ENCODE results near the gene CCNJL.
A peak's percentile ranks its signal among the peaks of the same experiment; 100 is the strongest.

Gene CCNJL

DNA sequence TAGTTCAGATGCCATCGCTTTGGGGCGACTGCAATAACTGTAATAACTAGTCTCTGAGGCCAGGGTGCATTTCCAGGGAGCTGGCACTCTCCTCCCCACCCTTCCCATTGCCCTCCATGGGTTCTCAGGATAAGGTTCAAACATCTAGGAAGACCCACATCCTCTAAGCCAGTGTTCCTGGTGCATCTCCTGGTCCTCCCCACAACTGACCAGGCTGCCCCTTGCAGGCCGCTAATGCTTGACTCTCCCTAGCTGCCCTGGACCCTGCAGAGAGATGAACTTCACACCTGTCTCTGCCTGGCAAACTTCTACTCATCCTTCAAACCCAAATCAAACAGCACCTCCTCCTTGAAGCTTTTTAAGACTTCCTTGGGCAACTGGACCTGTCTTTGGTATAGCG, 15.9 kb downstream of the CCNJL start:
- H3K4me1 ChIP-seq (ENCODE audit: control insufficient read depth, low read depth, low read length): peaks cover 11% of the 10 kb centered on the region
- H4K5ac ChIP-seq (ENCODE audit: low read length): no peak overlapping the region
- no peak overlapping the region for H3K4me2 ChIP-seq (ENCODE audit: low read length)
- no peak overlapping the region for H4K8ac ChIP-seq (ENCODE audit: low read depth, low read length)
- H3K36me3 ChIP-seq (ENCODE audit: control insufficient read depth, insufficient read depth, low read length): no peaks in the 10 kb centered on the region
- H3K56ac ChIP-seq (ENCODE audit: low read length): no peak overlapping the region
- peak overlapping the region; percentile 24 for H3K23ac ChIP-seq (ENCODE audit: low read length)
- no peaks in the 10 kb centered on the region for H3K27me3 ChIP-seq (ENCODE audit: insufficient read depth, low read length, poor library complexity)
- peaks cover 14% of the 10 kb centered on the region for H3K79me2 ChIP-seq (ENCODE audit: control insufficient read depth, insufficient read depth, low read length)
- no peak overlapping the region for H3K27ac ChIP-seq (ENCODE audit: low read depth, low read length)
- no peak overlapping the region for H2AK5ac ChIP-seq (ENCODE audit: low read length)
- no CpG with 5 or more reads among the region's 4 CpGs for WGBS (ENCODE audit: extremely low coverage, insufficient coverage, low lambda C conversion rate)
- DNase-seq: no peak
- no peak overlapping the region for H3K9ac ChIP-seq (ENCODE audit: low read length)
- H3K18ac ChIP-seq (ENCODE audit: low read length): no peak overlapping the region
- H3K4ac ChIP-seq (ENCODE audit: low read depth, low read length): no peak overlapping the region
- H2BK5ac ChIP-seq (ENCODE audit: low read length): no peak overlapping the region
- H2BK15ac ChIP-seq (replicated peaks; ENCODE audit: low read depth): no peak overlapping the region
- peaks cover 14% of the 10 kb centered on the region for H3K79me1 ChIP-seq (ENCODE audit: low read length)
- H3K4me3 ChIP-seq (ENCODE audit: low read length): no peak overlapping the region
- no peak overlapping the region for H2BK120ac ChIP-seq (ENCODE audit: low read depth, low read length)

DNA sequence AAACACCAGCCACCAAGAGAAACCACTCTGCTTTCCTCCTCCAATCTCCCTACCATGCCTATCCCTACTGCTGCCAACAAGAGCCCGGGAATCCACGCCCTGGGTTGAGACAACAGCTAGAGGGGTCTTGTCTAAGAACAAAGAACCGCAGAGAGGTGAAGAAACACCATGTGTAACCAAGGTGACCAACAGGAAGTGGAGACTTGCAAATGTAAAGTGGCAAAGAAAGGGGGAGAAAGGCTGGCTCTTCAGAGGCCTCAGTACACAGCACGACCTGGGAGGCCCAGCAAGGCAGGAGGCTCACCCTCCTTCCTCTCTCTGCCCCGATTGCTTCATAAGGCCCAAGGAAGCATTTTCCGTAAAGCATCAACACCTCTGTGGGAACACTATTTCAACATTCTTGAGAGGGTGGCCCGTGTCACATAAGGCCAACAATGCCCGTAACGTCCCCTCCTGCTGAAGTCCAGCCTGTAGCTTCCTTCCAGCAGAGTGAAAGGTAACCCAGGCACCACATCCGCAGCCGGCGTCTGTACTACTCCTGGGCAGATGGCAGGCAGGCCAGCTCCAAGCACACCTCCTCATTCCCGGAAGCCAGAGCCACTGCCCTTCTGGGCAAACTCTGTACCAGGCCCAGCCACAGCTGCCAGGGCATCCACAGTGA, 18.3 kb downstream of the CCNJL start:
- Histone ChIP-seq H3K4me2 (ENCODE audit: low read length) (no peak overlapping the region), H3K27ac (ENCODE audit: low read depth, low read length) (peak overlapping the region; percentile 38), H2BK5ac (ENCODE audit: low read length) (no peak overlapping the region), H3K56ac (ENCODE audit: low read length) (peak overlapping the region; percentile 56), H3K4me1 (ENCODE audit: control insufficient read depth, low read depth, low read length) (peaks cover 18% of the 10 kb centered on the region), H3K27me3 (ENCODE audit: insufficient read depth, low read length, poor library complexity) (no peaks in the 10 kb centered on the region), H3K23ac (ENCODE audit: low read length) (no peak overlapping the region), H2AK5ac (ENCODE audit: low read length) (peak overlapping the region; percentile 16), H3K79me2 (ENCODE audit: control insufficient read depth, insufficient read depth, low read length) (peaks cover 16% of the 10 kb centered on the region), H3K79me1 (ENCODE audit: low read length) (peaks cover 15% of the 10 kb centered on the region), H2BK15ac (replicated peaks; ENCODE audit: low read depth) (no peak overlapping the region), H3K4ac (ENCODE audit: low read depth, low read length) (no peak overlapping the region), H3K36me3 (ENCODE audit: control insufficient read depth, insufficient read depth, low read length) (no peaks in the 10 kb centered on the region), H2BK120ac (ENCODE audit: low read depth, low read length) (no peak overlapping the region), H4K5ac (ENCODE audit: low read length) (no peak overlapping the region), H3K18ac (ENCODE audit: low read length) (no peak overlapping the region), H3K4me3 (ENCODE audit: low read length) (no peak overlapping the region), H3K9ac (ENCODE audit: low read length) (peak overlapping the region; percentile 10), H4K8ac (ENCODE audit: low read depth, low read length) (no peak overlapping the region)
- no CpG with 5 or more reads among the region's 13 CpGs for WGBS (ENCODE audit: extremely low coverage, insufficient coverage, low lambda C conversion rate)
- DNase-seq: peak; percentile 94

DNA sequence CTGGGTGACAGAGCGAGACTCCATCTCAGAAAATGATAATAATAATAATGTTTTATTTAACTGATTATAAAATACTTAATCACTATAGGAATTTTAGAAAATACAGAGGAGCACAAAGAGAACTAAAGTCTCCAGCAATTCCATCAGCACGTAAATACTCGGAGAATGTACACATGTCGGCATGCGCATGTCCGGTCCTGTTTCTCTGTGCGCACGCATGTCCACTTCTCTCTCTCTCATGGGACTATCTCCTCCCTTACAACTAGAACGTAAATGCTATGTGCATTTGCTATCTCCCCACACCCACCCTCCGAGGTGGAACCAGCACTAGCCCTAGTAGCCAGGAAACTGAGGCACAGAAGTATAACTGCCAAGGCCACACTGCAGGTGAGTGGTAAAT, 19.0 kb downstream of the CCNJL start:
- H3K4ac ChIP-seq (ENCODE audit: low read depth, low read length): no peak overlapping the region
- H3K27ac ChIP-seq (ENCODE audit: low read depth, low read length): no peak overlapping the region
- no CpG with 5 or more reads among the region's 10 CpGs for WGBS (ENCODE audit: extremely low coverage, insufficient coverage, low lambda C conversion rate)

DNA sequence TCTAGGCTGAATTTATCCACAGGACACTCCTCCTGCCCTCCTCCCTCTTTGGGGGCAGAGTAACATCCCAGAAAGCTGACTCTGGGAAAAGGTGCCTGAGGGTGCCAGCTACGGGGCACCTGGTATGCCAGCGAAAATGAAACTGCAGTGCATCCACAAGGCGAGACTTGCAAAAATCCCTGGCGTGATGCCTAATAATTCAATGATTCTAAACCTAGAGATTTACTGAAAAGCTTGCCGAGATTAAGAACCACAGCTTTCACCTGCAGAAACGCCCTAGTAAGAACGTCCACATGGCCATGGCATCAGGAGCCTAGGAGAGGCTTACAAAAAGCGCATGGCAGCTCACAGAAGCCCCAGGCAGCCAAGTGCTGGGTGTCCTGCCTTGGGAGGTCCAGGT, 20.9 kb downstream of the CCNJL start:
- no peak for DNase-seq
- H3K9ac ChIP-seq (ENCODE audit: low read length): no peak overlapping the region
- no CpG with 5 or more reads among the region's 8 CpGs for WGBS (ENCODE audit: extremely low coverage, insufficient coverage, low lambda C conversion rate)
- no peak overlapping the region for H2BK5ac ChIP-seq (ENCODE audit: low read length)
- H2BK15ac ChIP-seq (replicated peaks; ENCODE audit: low read depth): no peak overlapping the region
- H3K36me3 ChIP-seq (ENCODE audit: control insufficient read depth, insufficient read depth, low read length): no peaks in the 10 kb centered on the region
- no peak overlapping the region for H3K23ac ChIP-seq (ENCODE audit: low read length)
- H3K27me3 ChIP-seq (ENCODE audit: insufficient read depth, low read length, poor library complexity): no peaks in the 10 kb centered on the region
- H3K4ac ChIP-seq (ENCODE audit: low read depth, low read length): no peak overlapping the region
- H2BK120ac ChIP-seq (ENCODE audit: low read depth, low read length): no peak overlapping the region
- H3K79me1 ChIP-seq (ENCODE audit: low read length): peaks cover 15% of the 10 kb centered on the region
- H3K4me1 ChIP-seq (ENCODE audit: control insufficient read depth, low read depth, low read length): peaks cover 18% of the 10 kb centered on the region
- no peak overlapping the region for H3K56ac ChIP-seq (ENCODE audit: low read length)
- H4K8ac ChIP-seq (ENCODE audit: low read depth, low read length): no peak overlapping the region
- H3K4me3 ChIP-seq (ENCODE audit: low read length): no peak overlapping the region
- H3K27ac ChIP-seq (ENCODE audit: low read depth, low read length): no peak overlapping the region
- no peak overlapping the region for H2AK5ac ChIP-seq (ENCODE audit: low read length)
- H3K4me2 ChIP-seq (ENCODE audit: low read length): no peak overlapping the region
- H4K5ac ChIP-seq (ENCODE audit: low read length): no peak overlapping the region
- H3K18ac ChIP-seq (ENCODE audit: low read length): no peak overlapping the region
- H3K79me2 ChIP-seq (ENCODE audit: control insufficient read depth, insufficient read depth, low read length): peaks cover 12% of the 10 kb centered on the region

More for the DNA sequence above, 19.0 kb downstream of the CCNJL start:
- no peak overlapping the region for H4K5ac ChIP-seq (ENCODE audit: low read length)
- no peak for DNase-seq
- H2BK5ac ChIP-seq (ENCODE audit: low read length): no peak overlapping the region
- H2BK120ac ChIP-seq (ENCODE audit: low read depth, low read length): no peak overlapping the region
- no peak overlapping the region for H3K4me3 ChIP-seq (ENCODE audit: low read length)
- H3K56ac ChIP-seq (ENCODE audit: low read length): peak overlapping the region; percentile 8
- H3K27me3 ChIP-seq (ENCODE audit: insufficient read depth, low read length, poor library complexity): no peaks in the 10 kb centered on the region
- no peak overlapping the region for H3K4me2 ChIP-seq (ENCODE audit: low read length)
- H2BK15ac ChIP-seq (replicated peaks; ENCODE audit: low read depth): no peak overlapping the region
- peaks cover 17% of the 10 kb centered on the region for H3K79me1 ChIP-seq (ENCODE audit: low read length)
- H3K36me3 ChIP-seq (ENCODE audit: control insufficient read depth, insufficient read depth, low read length): no peaks in the 10 kb centered on the region
- no peak overlapping the region for H2AK5ac ChIP-seq (ENCODE audit: low read length)
- H3K18ac ChIP-seq (ENCODE audit: low read length): no peak overlapping the region
- peaks cover 17% of the 10 kb centered on the region for H3K4me1 ChIP-seq (ENCODE audit: control insufficient read depth, low read depth, low read length)
- no peak overlapping the region for H3K9ac ChIP-seq (ENCODE audit: low read length)
- peaks cover 15% of the 10 kb centered on the region for H3K79me2 ChIP-seq (ENCODE audit: control insufficient read depth, insufficient read depth, low read length)
- no peak overlapping the region for H4K8ac ChIP-seq (ENCODE audit: low read depth, low read length)
- no peak overlapping the region for H3K23ac ChIP-seq (ENCODE audit: low read length)

DNA sequence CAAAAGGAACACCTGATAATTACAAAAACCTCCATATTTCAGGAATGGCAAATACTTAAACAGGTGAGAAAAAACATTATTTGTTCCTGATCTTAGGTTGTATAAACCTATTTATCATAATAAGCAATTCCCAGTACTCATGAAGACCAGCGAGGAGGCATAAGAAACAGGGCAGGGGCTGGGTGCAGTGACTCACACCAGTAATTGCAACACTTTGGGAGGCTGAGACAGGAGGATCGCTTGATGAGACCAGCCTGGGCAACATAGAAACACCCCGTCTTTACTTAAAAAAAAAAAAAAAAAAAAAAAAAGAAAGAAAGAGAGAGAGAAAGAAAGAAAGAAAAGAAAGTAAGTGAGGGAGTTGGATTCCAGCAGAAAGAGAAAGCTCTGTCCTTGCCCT, 21.6 kb downstream of the CCNJL start:
- H2BK120ac ChIP-seq (ENCODE audit: low read depth, low read length): no peak overlapping the region
- H3K4me3 ChIP-seq (ENCODE audit: low read length): no peak overlapping the region
- no peak overlapping the region for H3K4me2 ChIP-seq (ENCODE audit: low read length)
- H3K9ac ChIP-seq (ENCODE audit: low read length): no peak overlapping the region
- H3K27me3 ChIP-seq (ENCODE audit: insufficient read depth, low read length, poor library complexity): no peaks in the 10 kb centered on the region
- no peak for DNase-seq
- no peak overlapping the region for H3K18ac ChIP-seq (ENCODE audit: low read length)
- H3K36me3 ChIP-seq (ENCODE audit: control insufficient read depth, insufficient read depth, low read length): no peaks in the 10 kb centered on the region
- H2AK5ac ChIP-seq (ENCODE audit: low read length): no peak overlapping the region
- H4K8ac ChIP-seq (ENCODE audit: low read depth, low read length): no peak overlapping the region
- H3K4ac ChIP-seq (ENCODE audit: low read depth, low read length): no peak overlapping the region
- H2BK15ac ChIP-seq (replicated peaks; ENCODE audit: low read depth): no peak overlapping the region
- H3K23ac ChIP-seq (ENCODE audit: low read length): no peak overlapping the region
- H3K27ac ChIP-seq (ENCODE audit: low read depth, low read length): no peak overlapping the region
- H3K4me1 ChIP-seq (ENCODE audit: control insufficient read depth, low read depth, low read length): peaks cover 18% of the 10 kb centered on the region
- no peak overlapping the region for H2BK5ac ChIP-seq (ENCODE audit: low read length)
- no peak overlapping the region for H3K56ac ChIP-seq (ENCODE audit: low read length)
- WGBS (ENCODE audit: extremely low coverage, insufficient coverage, low lambda C conversion rate): no CpG with 5 or more reads among the region's 3 CpGs
- H3K79me2 ChIP-seq (ENCODE audit: control insufficient read depth, insufficient read depth, low read length): peaks cover 10% of the 10 kb centered on the region
- peaks cover 16% of the 10 kb centered on the region for H3K79me1 ChIP-seq (ENCODE audit: low read length)
- H4K5ac ChIP-seq (ENCODE audit: low read length): no peak overlapping the region

DNA sequence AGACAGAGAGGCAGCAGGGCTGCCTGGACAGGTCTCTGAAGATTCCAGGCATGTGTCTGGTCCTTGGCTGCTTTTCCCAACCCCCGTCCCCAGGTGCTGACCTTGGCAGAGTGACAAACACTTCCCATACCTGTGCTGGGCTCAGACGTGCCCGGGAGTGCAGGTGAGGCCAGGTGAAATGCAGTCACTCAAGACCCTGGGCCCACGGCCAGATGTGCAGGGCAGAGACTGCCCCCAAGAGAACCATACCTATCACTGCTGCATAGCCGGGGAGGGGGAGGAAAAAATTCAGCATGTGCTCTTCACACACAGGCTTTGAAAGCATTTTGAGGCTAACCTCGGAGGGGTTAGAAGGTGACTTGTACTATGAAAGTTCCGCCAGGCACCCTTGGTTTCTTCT, 22.6 kb downstream of the CCNJL start:
- Histone ChIP-seq H3K27ac (ENCODE audit: low read depth, low read length) (no peak overlapping the region), H3K4me3 (ENCODE audit: low read length) (no peak overlapping the region), H3K23ac (ENCODE audit: low read length) (no peak overlapping the region), H3K79me2 (ENCODE audit: control insufficient read depth, insufficient read depth, low read length) (peaks cover 10% of the 10 kb centered on the region), H2BK120ac (ENCODE audit: low read depth, low read length) (no peak overlapping the region), H3K56ac (ENCODE audit: low read length) (peak overlapping the region; percentile 60), H2BK15ac (replicated peaks; ENCODE audit: low read depth) (no peak overlapping the region), H3K36me3 (ENCODE audit: control insufficient read depth, insufficient read depth, low read length) (no peaks in the 10 kb centered on the region), H3K9ac (ENCODE audit: low read length) (no peak overlapping the region), H3K18ac (ENCODE audit: low read length) (peak overlapping the region; percentile 0), H3K4me1 (ENCODE audit: control insufficient read depth, low read depth, low read length) (peaks cover 18% of the 10 kb centered on the region), H4K8ac (ENCODE audit: low read depth, low read length) (no peak overlapping the region), H2BK5ac (ENCODE audit: low read length) (no peak overlapping the region), H3K27me3 (ENCODE audit: insufficient read depth, low read length, poor library complexity) (no peaks in the 10 kb centered on the region), H3K4ac (ENCODE audit: low read depth, low read length) (no peak overlapping the region), H4K5ac (ENCODE audit: low read length) (no peak overlapping the region), H3K79me1 (ENCODE audit: low read length) (peaks cover 16% of the 10 kb centered on the region), H2AK5ac (ENCODE audit: low read length) (no peak overlapping the region), H3K4me2 (ENCODE audit: low read length) (no peak overlapping the region)
- no CpG with 5 or more reads among the region's 7 CpGs for WGBS (ENCODE audit: extremely low coverage, insufficient coverage, low lambda C conversion rate)
- peak; percentile 41 for DNase-seq

Measured in mesendoderm (in vitro differentiated cells).